B cell (primary cell): ENCODE results near the gene TAF1B. TPM values are rescaled to one million over a fixed set of nuclear protein-coding genes. Genes with fewer than 3 reads are reported as not detected.

ENCODE experiments used
- ATAC-seq: fragments of 200-7000 bp; cut with Tn5 transposase; one replicate; pipeline ENCODE4 v1.10.0; 2021; ENCODE audit warnings: low read depth, mild to moderate bottlenecking, moderate number of reproducible peaks, moderate library complexity
- CTCF ChIA-PET: fragments of 350-600 bp; sonication (Branson Sonifier 250); formaldehyde crosslinking; loops from one replicate; lab custom pipeline; 2021; ENCODE audit warnings: antibody characterized with exemption, inconsistent platforms; lab: Charles Lee
- POLR2A ChIA-PET: fragments of 350-600 bp; sonication (Branson Sonifier 250); formaldehyde crosslinking; loops from one replicate; lab custom pipeline; 2021; ENCODE audit warnings: antibody characterized with exemption; lab: Charles Lee
- DNase-seq: peaks from one replicate; pipeline ENCODE4 v3.0.0; 2013
- H2AFZ ChIP-seq: 2 replicates; pipeline ENCODE4 v1.6.1; 2012; ENCODE audit warnings: mild to moderate bottlenecking, low read depth, low read length; ENCODE audit not compliant: insufficient read depth, poor library complexity, severe bottlenecking
- H3K27ac ChIP-seq, 2 donors: 1 replicate in 1 of 2; 2 replicates in 1 of 2; pipeline ENCODE4 v1.5.1; 2012 to 2013; ENCODE audit warnings: low read length in 2 of 2, mild to moderate bottlenecking in 2 of 2, moderate library complexity in 1 of 2
- H3K27me3 ChIP-seq, 4 experiments: fragments of 200-600 bp in 1 of 4; sonication (generic) in 1 of 4; replicated peaks in 1 of 4; 1 replicate in 2 of 4; 2 replicates in 2 of 4; pipeline versions ENCODE4 v1.6.1 to v1.7.0; 2013 to 2016; ENCODE audit warnings: low read length in 3 of 4, mild to moderate bottlenecking in 2 of 4, mixed read lengths in 1 of 4, moderate library complexity in 1 of 4; ENCODE audit not compliant: insufficient read depth in 4 of 4, control insufficient read depth in 3 of 4; ENCODE audit errors: control extremely low read depth in 1 of 4
- H3K36me3 ChIP-seq, 2 experiments: replicated peaks in 1 of 2; 1 replicate in 1 of 2; 2 replicates in 1 of 2; pipeline versions ENCODE4 v1.6.1 to v1.7.1; 2013; ENCODE audit warnings: low read length in 1 of 2; ENCODE audit not compliant: insufficient read depth in 2 of 2, control insufficient read depth in 1 of 2; ENCODE audit errors: control extremely low read depth in 1 of 2, extremely low read depth in 1 of 2
- H3K4me1 ChIP-seq, 2 donors: fragments of 200-600 bp in 1 of 2; sonication (generic) in 1 of 2; 1 replicate in 1 of 2; 2 replicates in 1 of 2; pipeline versions ENCODE4 v1.5.1 to v1.6.1; 2013 to 2017; ENCODE audit warnings: low read length in 2 of 2; ENCODE audit not compliant: control insufficient read depth in 2 of 2, insufficient read depth in 2 of 2
- H3K4me2 ChIP-seq: replicated peaks from 2 replicates; pipeline ENCODE3; 2012; ENCODE audit warnings: mild to moderate bottlenecking, low read depth, low read length; ENCODE audit not compliant: poor library complexity, severe bottlenecking
- H3K4me3 ChIP-seq, 5 experiments: fragments of 200-600 bp in 1 of 5; sonication (generic) in 1 of 5; 1 replicate in 3 of 5; 2 replicates in 2 of 5; pipeline versions ENCODE4 v1.5.1 to v1.7.0; 2011 to 2016; ENCODE audit warnings: low read length in 4 of 5, mild to moderate bottlenecking in 4 of 5, low read depth in 2 of 5, control low read depth in 1 of 5, moderate library complexity in 1 of 5; ENCODE audit not compliant: insufficient read depth in 1 of 5; ENCODE audit errors: control extremely low read depth in 1 of 5, extremely low read depth in 1 of 5
- H3K79me2 ChIP-seq: fragments of 200-600 bp; sonication (generic); one replicate; pipeline ENCODE4 v1.6.0; 2016; ENCODE audit warnings: low read length; ENCODE audit not compliant: control insufficient read depth, insufficient read depth
- H3K9ac ChIP-seq: fragments of 200-600 bp; sonication (generic); 2 replicates; pipeline ENCODE4 v1.6.1; 2017; ENCODE audit warnings: mild to moderate bottlenecking, low read length, moderate library complexity
- H3K9me3 ChIP-seq, 3 donors: one replicate each; pipeline versions ENCODE4 v1.6.1 to v1.7.1; 2013; ENCODE audit warnings: low read length in 2 of 3; ENCODE audit not compliant: control insufficient read depth in 2 of 3, insufficient read depth in 1 of 3; ENCODE audit errors: control extremely low read depth in 1 of 3
- H4K20me1 ChIP-seq: 2 replicates; pipeline ENCODE4 v1.6.0; 2012; ENCODE audit warnings: mild to moderate bottlenecking, low read length; ENCODE audit not compliant: insufficient read depth, control insufficient read depth, poor library complexity, severe bottlenecking
- H3K27ac Mint-ChIP-seq: one replicate; pipeline ENCODE4 v1.8.0; 2021; ENCODE audit warnings: mixed read lengths
- H3K27me3 Mint-ChIP-seq: one replicate; pipeline ENCODE4 v1.8.0; 2021; ENCODE audit warnings: mixed read lengths
- H3K4me1 Mint-ChIP-seq: one replicate; pipeline ENCODE4 v1.8.0; 2021; ENCODE audit warnings: mixed read lengths
- H3K4me3 Mint-ChIP-seq: one replicate; pipeline ENCODE4 v1.8.0; 2021; ENCODE audit warnings: mixed read lengths
- H3K9me3 Mint-ChIP-seq: one replicate; pipeline ENCODE4 v1.8.0; 2022; ENCODE audit warnings: mixed read lengths; ENCODE audit not compliant: insufficient read depth
- EZH2 ChIP-seq: IDR thresholded peaks from 2 replicates; pipeline ENCODE4 v1.6.1; 2012; ENCODE audit warnings: borderline replicate concordance, low read depth, mild to moderate bottlenecking, moderate library complexity, low read length; ENCODE audit not compliant: insufficient read depth, poor library complexity, severe bottlenecking
- WGBS: methylation state at CpG from one replicate; pipeline ENCODE4 v1.1.5; 2013; ENCODE audit warnings: missing lambda C conversion rate; ENCODE audit not compliant: insufficient coverage; 5-methylcytosine and 5-hydroxymethylcytosine counted together
- intact Hi-C: fragments of 100-400 bp; cut with micrococcal nuclease; formaldehyde crosslinking; loops from one replicate; pipeline ENCODE4 v1.10.0; 2022
- polyA plus RNA-seq: library from polyadenylated mRNA; depleted of rRNA; stranded (reverse); fragments of >200 nt; gene quantifications from 2 replicates; pipeline ENCODE4 v1.2.3, GENCODE V29; 2012
- total RNA-seq, 2 donors: library from RNA; stranded (reverse); fragments of 120-200 nt in 1 of 2; gene quantifications; 1 replicate in 1 of 2; 2 replicates in 1 of 2; pipeline versions ENCODE4 v1.2.3 to v1.2.4, GENCODE V29; 2013 to 2022
- TF ChIP-seq, protein P1 (sequence below): fragments of 200-600 bp; IDR thresholded peaks from one replicate; pipeline ENCODE4 v1.8.0; 2022; ENCODE audit warnings: antibody characterized with exemption, mild to moderate bottlenecking

The TAF1B gene
- total and polyA plus RNA-seq, 2 donors (not counting 1 experiment from before 2014, with no cell fraction given) = 4.5 to 25.5 TPM

DNA sequence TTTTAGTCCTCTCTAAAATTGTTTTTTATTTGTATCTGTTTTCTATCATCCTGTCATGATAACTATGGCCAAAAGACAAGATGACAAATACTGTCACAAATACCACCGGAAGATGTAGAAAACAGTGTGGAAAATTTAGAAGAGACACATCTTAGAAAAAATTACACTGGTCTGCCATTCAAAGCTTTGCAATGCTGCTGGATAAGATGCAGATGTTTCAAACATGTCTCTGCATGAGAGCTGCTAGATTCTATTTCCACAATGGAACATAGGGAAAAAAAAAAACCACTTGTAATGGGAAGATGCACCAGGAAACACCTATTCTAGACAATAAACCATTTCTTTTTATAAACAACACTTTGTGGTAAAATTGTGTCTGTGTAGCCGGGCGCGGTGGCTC is 5.8 kb upstream of the TAF1B start:
- H3K79me2 ChIP-seq = no peaks in the 10 kb centered on the region
- no peaks in the 10 kb centered on the region for H3K9me3 ChIP-seq
- H3K27me3 Mint-ChIP-seq = peaks cover 4% of the 10 kb centered on the region
- no peak for DNase-seq
- H3K36me3 ChIP-seq = no peaks in the 10 kb centered on the region
- H3K4me2 ChIP-seq = no peak overlapping the region
- no peaks in the 10 kb centered on the region for H3K9me3 Mint-ChIP-seq
- ATAC-seq = no peak
- H3K27me3 ChIP-seq = no peaks in the 10 kb centered on the region
- no peaks in the 10 kb centered on the region for H4K20me1 ChIP-seq
- intact Hi-C loops = no loop called here
- ChIA-PET POLR2A (no interaction called here), CTCF (no interaction called here)
- no peak overlapping the region for H3K4me3 ChIP-seq
- H3K27ac Mint-ChIP-seq = no peak overlapping the region
- H2AFZ ChIP-seq = no peak overlapping the region
- H3K4me3 Mint-ChIP-seq = no peak overlapping the region
- H3K4me1 ChIP-seq = no peaks in the 10 kb centered on the region
- no CpG with 5 or more reads among the region's 4 CpGs for WGBS
- TF ChIP-seq, protein P1, sequence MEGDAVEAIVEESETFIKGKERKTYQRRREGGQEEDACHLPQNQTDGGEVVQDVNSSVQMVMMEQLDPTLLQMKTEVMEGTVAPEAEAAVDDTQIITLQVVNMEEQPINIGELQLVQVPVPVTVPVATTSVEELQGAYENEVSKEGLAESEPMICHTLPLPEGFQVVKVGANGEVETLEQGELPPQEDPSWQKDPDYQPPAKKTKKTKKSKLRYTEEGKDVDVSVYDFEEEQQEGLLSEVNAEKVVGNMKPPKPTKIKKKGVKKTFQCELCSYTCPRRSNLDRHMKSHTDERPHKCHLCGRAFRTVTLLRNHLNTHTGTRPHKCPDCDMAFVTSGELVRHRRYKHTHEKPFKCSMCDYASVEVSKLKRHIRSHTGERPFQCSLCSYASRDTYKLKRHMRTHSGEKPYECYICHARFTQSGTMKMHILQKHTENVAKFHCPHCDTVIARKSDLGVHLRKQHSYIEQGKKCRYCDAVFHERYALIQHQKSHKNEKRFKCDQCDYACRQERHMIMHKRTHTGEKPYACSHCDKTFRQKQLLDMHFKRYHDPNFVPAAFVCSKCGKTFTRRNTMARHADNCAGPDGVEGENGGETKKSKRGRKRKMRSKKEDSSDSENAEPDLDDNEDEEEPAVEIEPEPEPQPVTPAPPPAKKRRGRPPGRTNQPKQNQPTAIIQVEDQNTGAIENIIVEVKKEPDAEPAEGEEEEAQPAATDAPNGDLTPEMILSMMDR = no peak
- no peak for TF ChIP-seq EZH2
- no peak overlapping the region for H3K9ac ChIP-seq
- peaks cover 1% of the 10 kb centered on the region for H3K4me1 Mint-ChIP-seq
- no peak overlapping the region for H3K27ac ChIP-seq

DNA sequence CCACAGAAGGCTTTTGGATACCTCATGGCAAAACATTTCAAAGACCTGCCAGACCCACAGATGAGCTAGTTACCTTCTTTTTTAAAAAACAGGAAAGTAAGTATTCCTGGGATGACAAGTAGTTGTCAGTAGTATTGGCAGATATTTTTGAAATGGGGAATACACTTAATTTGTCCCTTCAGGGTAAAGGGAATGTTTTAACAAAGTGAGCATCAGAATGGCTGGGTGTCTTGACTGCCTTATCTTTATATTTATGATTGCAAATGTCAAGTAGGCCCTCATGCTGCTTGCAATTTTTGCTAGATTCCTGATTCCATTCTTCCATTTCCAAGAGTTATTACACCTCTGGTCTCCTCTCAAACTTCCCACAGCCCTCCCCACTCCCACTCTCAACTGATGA is 4.9 kb upstream of the TAF1B start:
- Histone ChIP-seq H3K4me2 (no peak overlapping the region), H3K79me2 (no peaks in the 10 kb centered on the region), H3K9ac (no peak overlapping the region), H3K27ac (no peak overlapping the region), H3K4me1 (peaks cover 0 to 5% of the 10 kb centered on the region in 2 donors), H3K27me3 (no peaks in the 10 kb centered on the region), H3K4me3 (no peak overlapping the region), H3K9me3 (no peaks in the 10 kb centered on the region), H2AFZ (no peak overlapping the region), H3K36me3 (no peaks in the 10 kb centered on the region), H4K20me1 (no peaks in the 10 kb centered on the region)
- TF ChIP-seq, protein P1 = no peak
- TF ChIP-seq EZH2 = no peak
- POLR2A ChIA-PET = interaction anchor here (0.6 kb wide), 1 partner anchor 280 kb away, joined by 4 read pairs; no protein-coding TSS in a partner anchor
- H3K27ac Mint-ChIP-seq = no peak overlapping the region
- intact Hi-C loops = no loop called here
- H3K4me3 Mint-ChIP-seq = no peak overlapping the region
- peaks cover 8% of the 10 kb centered on the region for H3K4me1 Mint-ChIP-seq
- no peaks in the 10 kb centered on the region for H3K27me3 Mint-ChIP-seq
- no peak for DNase-seq
- CTCF ChIA-PET = no interaction called here
- ATAC-seq = no peak
- no peaks in the 10 kb centered on the region for H3K9me3 Mint-ChIP-seq
